ENCODE data around the gene UGGT2. TPM values are rescaled to one million over a fixed set of nuclear protein-coding genes. Genes with fewer than 3 reads are reported as not detected.

The UGGT2 gene
- total and polyA plus RNA-seq, 2 of the 13 experiments (the other 11 are each of a cell fraction or from before 2014, with no cell fraction given), result 13.2 to 27.1 TPM

- TF ChIP-seq KDM6A (CRISPR knock-in tag; IDR thresholded peaks at IDR 0.05; ENCODE audit: low read depth) (no peak), ZNF75D (CRISPR knock-in tag; IDR thresholded peaks at IDR 0.05; ENCODE audit: borderline replicate concordance) (no peak), XBP1 (CRISPR knock-in tag; IDR thresholded peaks at IDR 0.05) (no peak), ZNF572 (CRISPR knock-in tag; IDR thresholded peaks at IDR 0.05) (no peak), DNMT1 (CRISPR knock-in tag; IDR thresholded peaks at IDR 0.05) (no peak), GATAD2A (CRISPR knock-in tag; IDR thresholded peaks at IDR 0.05) (peak; percentile 49; the same call in 1 of the 2 replicates), POLR2A (IDR thresholded peaks at IDR 0.05; ENCODE audit: insufficient read depth in 1 of 2, low read depth in 2 of 2, low read length in 2 of 2) (no peak), NFE2 (CRISPR knock-in tag; IDR thresholded peaks at IDR 0.05) (no peak), CTCF (CRISPR knock-in tag; IDR thresholded peaks at IDR 0.05) (no peak), U2AF1 (optimal IDR thresholded peaks at IDR 0.05; ENCODE audit: low read depth, low read length) (no peak), ZNF160 (CRISPR knock-in tag; IDR thresholded peaks at IDR 0.05) (no peak), SOX5 (CRISPR knock-in tag; IDR thresholded peaks at IDR 0.05; ENCODE audit: borderline replicate concordance) (no peak), ZNF33B (CRISPR knock-in tag; IDR thresholded peaks at IDR 0.05) (no peak), PREB (CRISPR knock-in tag; IDR thresholded peaks at IDR 0.05) (no peak), JUN (CRISPR knock-in tag; IDR thresholded peaks at IDR 0.05) (0 out of 2 replicates have a peak, but pooled peaks have one; percentile 47), U2AF2 (IDR thresholded peaks at IDR 0.05; ENCODE audit: low read depth, low read length) (no peak), ZMYM4 (CRISPR knock-in tag; IDR thresholded peaks at IDR 0.05) (peak; percentile 13; the same call in 1 of the 2 replicates), ZNF138 (CRISPR knock-in tag; IDR thresholded peaks at IDR 0.05; ENCODE audit: low read depth) (no peak), CSRNP1 (CRISPR knock-in tag; IDR thresholded peaks at IDR 0.05) (no peak), MAFG (CRISPR knock-in tag; IDR thresholded peaks at IDR 0.05) (no peak), EZH2 (conservative IDR thresholded peaks at IDR 0.05; ENCODE audit: low read depth, low read length) (no peak), DR1 (CRISPR knock-in tag; IDR thresholded peaks at IDR 0.05) (no peak), DRAP1 (CRISPR knock-in tag; IDR thresholded peaks at IDR 0.05) (no peak), HNF4G (IDR thresholded peaks at IDR 0.05; ENCODE audit: borderline replicate concordance, low read depth, low read length) (no peak), HNF4G (CRISPR knock-in tag; IDR thresholded peaks at IDR 0.05; ENCODE audit: borderline replicate concordance, low read depth) (no peak), MTA1 (CRISPR knock-in tag; IDR thresholded peaks at IDR 0.05; ENCODE audit: borderline replicate concordance) (no peak), THRA (CRISPR knock-in tag; IDR thresholded peaks at IDR 0.05; ENCODE audit: borderline replicate concordance) (no peak), ZBTB7A (CRISPR knock-in tag; IDR thresholded peaks at IDR 0.05) (no peak)
Observed at GRCh38 chr13:96020931-96021330, 32.3 kb downstream of the UGGT2 start (continued).
